ENCODE measurements around the gene KRTAP5-6. TPM values are rescaled to one million over a fixed set of nuclear protein-coding genes. Genes with fewer than 3 reads are reported as not detected.

The KRTAP5-6 gene
- total RNA-seq, 4 donors from 2014 or later = not detected

- TF ChIP-seq CTCF (IDR thresholded peaks at IDR 0.05) = no peak
- DNase-seq (ENCODE audit: low spot score) (no peak), ATAC-seq (ENCODE audit: low FRiP score) (no peak)
These were observed 21.3 kb downstream of the KRTAP5-6 start for GRCh38 chr11:1718326-1718725.

DNA sequence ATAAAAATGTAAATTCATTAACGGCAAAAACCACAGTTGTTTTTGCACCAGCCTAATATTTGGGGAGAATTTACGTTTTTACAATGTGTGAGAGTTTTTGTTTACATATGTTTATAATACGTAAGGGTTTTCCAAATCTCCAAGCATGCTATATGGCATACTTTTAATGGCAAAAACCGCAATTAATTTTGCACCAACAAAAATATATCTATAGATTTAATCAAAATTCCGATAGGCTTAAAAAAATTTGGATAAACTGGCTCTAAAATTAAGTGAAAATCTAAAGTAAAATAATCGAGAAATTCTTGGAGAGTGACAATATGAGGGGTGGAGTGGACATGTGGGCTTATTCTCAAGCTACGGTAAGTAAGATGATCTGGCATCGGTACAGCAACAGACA lies 22.8 kb downstream of the KRTAP5-6 start:
- no peak for TF ChIP-seq CTCF (IDR thresholded peaks at IDR 0.05)
- no peak for ATAC-seq (ENCODE audit: low FRiP score)
- no peak for DNase-seq (ENCODE audit: low spot score)

DNA sequence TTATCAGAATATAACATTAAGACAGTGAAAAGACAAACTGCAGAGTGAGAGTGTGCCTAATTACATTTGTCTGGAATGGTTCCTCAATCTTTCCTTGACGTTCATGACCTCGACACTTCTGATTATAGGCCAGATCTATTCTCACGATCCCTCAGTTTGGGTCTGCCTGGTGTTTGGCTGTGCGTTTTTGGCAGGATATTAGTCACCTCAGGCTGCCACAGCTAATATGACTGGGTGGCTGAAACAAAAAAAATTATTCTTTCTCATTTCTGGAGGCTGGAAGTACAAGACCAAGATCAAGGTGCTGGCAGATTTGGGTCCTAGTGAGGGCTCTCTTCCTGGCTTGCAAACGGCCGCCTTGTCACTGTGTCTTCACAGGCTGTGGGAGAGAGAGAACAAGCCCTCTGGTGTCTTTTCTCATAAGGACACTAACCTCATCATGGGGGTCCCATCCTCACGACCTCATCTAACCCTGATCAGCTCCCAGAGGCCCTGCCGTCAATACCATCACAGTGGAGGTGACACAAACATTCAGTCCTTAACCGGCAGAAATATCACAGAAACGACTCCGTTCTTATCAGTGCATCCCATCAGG lies 30.2 kb downstream of the KRTAP5-6 start:
- no peak for DNase-seq (ENCODE audit: low spot score)
- no peak for TF ChIP-seq CTCF (IDR thresholded peaks at IDR 0.05)
- ATAC-seq (ENCODE audit: low FRiP score) = no peak

DNA sequence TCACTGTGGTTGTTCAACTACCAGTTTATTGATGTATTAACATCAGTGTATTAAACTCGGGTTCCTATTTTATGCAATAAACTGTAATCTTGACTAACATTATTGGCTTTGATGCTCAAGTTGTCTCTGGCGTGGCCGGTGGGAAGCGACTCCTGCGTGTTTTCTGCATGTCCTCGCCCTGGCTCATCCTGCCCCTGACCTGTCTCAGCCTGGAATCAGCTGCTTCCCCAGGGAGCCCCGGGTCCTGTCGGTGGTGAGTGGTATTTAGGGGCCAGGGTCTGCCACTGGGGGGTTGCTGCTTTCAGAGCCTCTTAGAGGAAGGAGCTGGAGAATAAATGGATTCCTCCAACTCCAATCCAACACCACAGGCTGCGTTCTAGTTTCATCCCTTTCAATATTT lies 30.9 kb downstream of the KRTAP5-6 start:
- TF ChIP-seq CTCF (IDR thresholded peaks at IDR 0.05) = no peak
- no peak for ATAC-seq (ENCODE audit: low FRiP score)
- DNase-seq (ENCODE audit: low spot score) = no peak

GRCh38 chr11:1728301-1728700 lies 31.3 kb downstream of the KRTAP5-6 start:
- DNase-seq (ENCODE audit: low spot score) = no peak
- ATAC-seq (ENCODE audit: low FRiP score) = no peak
- no peak for TF ChIP-seq CTCF (IDR thresholded peaks at IDR 0.05)

- DNase-seq (ENCODE audit: low spot score) (no peak), ATAC-seq (ENCODE audit: low FRiP score) (no peak)
- TF ChIP-seq CTCF (IDR thresholded peaks at IDR 0.05) = no peak
These were observed 32.1 kb downstream of the KRTAP5-6 start for GRCh38 chr11:1728931-1729691.

DNA sequence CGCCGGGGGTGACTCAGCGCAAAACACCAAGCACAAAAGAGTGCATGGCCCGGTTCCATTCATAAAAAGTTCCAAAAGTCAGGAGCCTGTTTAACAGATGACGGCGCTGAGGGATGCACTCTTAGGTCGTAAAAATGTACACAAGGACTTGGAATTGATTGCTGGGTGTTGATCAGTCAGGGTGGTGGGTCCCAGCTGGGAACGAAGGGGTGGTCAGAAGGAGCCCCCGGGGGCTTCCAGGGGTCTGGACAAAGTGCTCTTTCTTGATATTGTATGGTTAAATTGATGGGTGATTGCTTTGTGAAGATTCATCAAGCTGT lies 32.7 kb downstream of the KRTAP5-6 start:
- no peak for TF ChIP-seq CTCF (IDR thresholded peaks at IDR 0.05)
- ATAC-seq (ENCODE audit: low FRiP score) (no peak), DNase-seq (ENCODE audit: low spot score) (no peak)

Data from omental fat pad (tissue), 4 donors.